GM19193 (cell line): ENCODE results near the gene C8G.

Source experiments
- POLR2A ChIP-seq: IDR thresholded peaks from 4 replicates; pipeline ENCODE4 v1.6.1; 2011; ENCODE audit not compliant: insufficient read depth, insufficient read length; ENCODE audit errors: extremely low read depth

C8G gene

DNA sequence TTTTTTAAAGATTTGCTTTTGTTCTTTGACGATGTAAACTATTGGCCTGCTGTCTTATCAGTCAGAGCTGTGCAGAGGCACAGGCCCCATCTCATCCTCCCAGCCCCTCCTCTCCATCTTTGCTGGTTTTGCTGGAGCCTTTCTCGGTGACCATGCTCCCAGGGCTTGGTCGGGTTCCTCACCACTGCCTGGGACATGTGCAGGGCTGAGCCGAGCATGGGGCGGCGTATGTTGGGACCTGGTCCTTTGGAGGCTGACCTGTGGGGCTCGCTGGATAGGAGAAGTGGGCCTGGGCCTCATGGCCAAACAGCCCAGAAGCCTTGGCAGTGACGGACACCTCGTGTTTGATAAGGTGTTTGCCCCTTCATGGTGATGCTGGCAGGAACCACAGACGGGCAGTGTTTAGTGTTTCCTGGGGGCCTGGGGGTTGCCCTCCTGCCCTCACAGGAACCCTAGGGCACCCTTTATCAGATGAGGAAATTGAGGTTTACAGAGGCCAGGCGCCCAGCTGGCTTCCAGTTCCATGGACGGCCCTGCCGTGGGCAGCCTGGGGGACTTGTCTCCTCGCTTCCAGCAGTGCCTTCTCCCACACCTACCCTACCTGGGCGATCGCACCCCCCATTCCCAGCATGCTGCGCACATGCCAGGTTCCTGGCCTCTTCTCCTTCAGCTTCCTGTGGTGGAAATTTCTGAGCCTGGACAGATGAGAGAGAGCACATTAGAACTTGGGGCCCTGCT is 31.2 kb upstream of the C8G start:
- TF ChIP-seq POLR2A: no peak

DNA sequence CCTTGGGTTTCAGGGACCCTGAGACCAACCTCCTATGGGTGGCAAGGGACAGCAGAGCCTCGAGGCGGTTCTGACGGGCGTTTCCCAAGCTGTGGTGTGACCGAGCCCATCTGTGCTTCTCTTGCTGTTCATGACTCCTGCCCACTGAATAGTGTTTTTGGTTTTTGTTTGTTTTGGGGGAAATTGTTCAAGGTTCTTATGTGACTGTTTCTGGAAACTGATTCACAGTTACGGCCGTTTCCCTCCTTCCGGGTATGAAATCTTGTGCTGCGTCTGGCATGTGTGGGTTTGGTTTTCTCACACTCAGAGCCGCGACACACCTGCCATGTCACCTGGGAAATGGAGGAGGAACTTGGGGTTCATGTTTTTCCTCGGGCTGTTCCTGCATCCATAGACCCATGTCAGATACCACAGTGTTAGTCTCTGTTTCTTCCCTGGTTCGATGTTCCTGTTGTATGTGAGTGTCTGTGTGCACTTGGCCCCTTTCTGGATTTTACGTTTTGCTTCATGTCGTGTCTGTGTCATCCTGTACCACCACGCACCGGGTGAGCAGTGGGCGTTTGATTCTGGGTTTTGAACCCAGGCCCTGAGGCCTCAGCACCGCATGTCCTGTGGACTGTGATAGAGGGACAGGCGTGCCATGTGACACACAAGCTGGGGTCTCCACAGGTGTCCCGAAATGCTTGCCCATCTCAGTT is 29.3 kb upstream of the C8G start:
- no peak for TF ChIP-seq POLR2A

- TF ChIP-seq POLR2A: no peak
Measured at GRCh38 chr9:136916330-136917184, 28.5 kb upstream of the C8G start.

DNA sequence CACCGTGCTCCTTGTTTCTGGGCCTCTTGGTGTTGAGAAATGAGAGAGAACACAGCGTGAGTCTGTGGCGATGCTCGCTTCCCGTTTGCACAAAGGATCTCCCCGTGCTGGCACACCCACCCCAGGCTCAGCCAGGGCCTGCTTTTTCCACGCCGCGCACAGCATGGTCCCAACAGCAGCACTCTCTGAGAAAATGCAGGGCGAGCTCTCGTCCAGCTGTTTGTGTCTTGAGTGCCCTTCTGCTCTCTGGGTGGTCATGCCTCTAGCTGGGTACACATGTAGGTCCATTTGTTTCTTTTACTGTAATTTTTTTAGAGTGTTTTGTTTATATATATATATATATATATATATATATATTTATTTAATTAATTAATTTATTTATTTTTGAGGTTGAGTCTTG is 27.1 kb upstream of the C8G start:
- TF ChIP-seq POLR2A: no peak

DNA sequence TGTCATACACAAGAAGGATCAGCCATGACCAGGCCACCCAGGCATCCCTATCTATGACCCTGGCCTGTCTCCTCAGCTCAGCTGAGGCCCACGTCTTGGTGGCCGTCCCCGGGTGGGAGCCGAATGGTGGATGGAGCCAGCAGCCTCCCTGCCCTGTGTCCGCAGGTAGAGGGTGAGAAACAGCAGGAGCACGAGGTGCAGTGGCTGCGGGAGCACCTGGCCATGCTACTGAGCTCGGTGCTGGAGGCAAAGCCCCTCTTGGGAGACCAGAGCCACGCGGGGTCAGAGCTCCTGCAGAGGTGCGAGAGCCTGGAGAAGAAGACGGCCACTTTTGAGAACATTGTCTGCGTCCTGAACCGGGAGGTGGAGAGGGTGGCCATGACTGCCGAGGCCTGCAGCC is 25.0 kb upstream of the C8G start:
- TF ChIP-seq POLR2A: no peak

GRCh38 chr9:136920734-136921231 is 24.3 kb upstream of the C8G start:
- no peak for TF ChIP-seq POLR2A

GRCh38 chr9:136921307-136921706 is 23.7 kb upstream of the C8G start:
- TF ChIP-seq POLR2A: no peak

DNA sequence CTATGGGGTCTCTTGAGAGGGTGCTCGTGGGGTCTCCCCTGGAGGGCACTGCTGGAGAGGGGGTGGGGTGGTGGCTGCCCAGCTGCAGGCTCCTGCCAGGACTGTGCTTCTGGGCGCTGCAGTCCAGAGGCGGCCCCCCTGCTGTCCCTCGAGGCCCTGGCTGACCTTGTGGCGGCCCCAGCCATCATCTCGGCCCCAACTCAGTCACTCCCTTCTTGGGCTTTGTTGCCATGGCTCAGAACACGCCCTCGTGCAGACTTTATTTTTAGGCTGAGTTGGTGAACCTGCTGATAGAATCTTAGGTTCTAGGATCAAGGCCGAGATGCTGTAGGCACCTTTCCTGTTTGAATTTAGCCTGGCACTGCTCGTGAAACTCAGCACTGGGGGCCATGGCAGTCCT is 23.3 kb upstream of the C8G start:
- no peak for TF ChIP-seq POLR2A

DNA sequence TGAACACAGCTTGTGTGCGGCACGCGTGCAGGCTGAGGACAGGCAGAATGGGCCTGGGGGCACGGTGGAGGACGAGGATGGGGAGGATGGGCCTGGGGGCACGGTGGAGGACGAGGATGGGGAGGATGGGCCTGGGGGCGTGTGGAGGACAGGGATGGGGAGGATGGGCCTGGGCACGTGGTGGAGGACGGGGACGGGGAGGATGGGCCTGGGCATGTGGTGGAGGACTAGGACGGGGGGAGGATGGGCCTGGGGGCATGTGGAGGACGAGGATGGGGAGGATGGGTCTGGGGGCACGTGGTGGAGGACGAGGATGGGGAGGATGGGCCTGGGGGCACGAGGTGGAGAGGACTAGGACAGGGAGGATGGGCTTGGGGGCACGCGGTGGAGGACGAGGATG is 22.5 kb upstream of the C8G start:
- TF ChIP-seq POLR2A: no peak

GRCh38 chr9:136923881-136924280 is 21.2 kb upstream of the C8G start:
- TF ChIP-seq POLR2A: no peak

- TF ChIP-seq POLR2A: no peak
Measured at GRCh38 chr9:136925414-136926153, 19.5 kb upstream of the C8G start.

- TF ChIP-seq POLR2A: no peak
Measured at GRCh38 chr9:136926154-136926704, 18.8 kb upstream of the C8G start.

DNA sequence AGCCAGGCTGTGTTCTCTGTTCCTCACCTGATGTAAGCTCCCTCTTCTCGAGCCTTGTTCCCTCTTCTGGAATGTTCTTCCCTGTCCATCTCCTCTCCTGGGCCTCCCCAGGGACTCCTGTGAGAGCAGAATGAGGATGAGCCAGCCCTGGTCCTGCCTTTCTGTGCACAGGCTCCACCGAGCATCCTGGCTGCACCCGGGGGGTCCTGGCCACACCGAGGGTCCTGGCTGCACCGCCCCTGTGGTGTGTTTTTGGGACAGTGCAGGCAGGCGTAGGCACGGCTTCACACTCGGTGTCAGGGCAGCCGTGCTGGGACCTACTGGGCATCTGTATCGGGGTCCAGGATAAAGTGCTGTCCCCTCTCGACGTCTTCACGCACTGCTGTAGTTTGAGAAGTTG is 18.3 kb upstream of the C8G start:
- TF ChIP-seq POLR2A: no peak
